GM18517 (cell line): Measurements from ENCODE around the gene ABCC6.
"Not testable (repeated sequence)": the region's sequence is repeated elsewhere in the genome, so short reads cannot be mapped to it uniquely, and the experiment has no call there.

Experiments
- ATAC-seq: cut with Tn5 transposase; IDR thresholded peaks from one replicate; pipeline ENCODE4 v1.9.1; 2021; ENCODE audit warnings: mild to moderate bottlenecking, moderate library complexity; ENCODE audit not compliant: unreplicated experiment

The ABCC6 gene

DNA sequence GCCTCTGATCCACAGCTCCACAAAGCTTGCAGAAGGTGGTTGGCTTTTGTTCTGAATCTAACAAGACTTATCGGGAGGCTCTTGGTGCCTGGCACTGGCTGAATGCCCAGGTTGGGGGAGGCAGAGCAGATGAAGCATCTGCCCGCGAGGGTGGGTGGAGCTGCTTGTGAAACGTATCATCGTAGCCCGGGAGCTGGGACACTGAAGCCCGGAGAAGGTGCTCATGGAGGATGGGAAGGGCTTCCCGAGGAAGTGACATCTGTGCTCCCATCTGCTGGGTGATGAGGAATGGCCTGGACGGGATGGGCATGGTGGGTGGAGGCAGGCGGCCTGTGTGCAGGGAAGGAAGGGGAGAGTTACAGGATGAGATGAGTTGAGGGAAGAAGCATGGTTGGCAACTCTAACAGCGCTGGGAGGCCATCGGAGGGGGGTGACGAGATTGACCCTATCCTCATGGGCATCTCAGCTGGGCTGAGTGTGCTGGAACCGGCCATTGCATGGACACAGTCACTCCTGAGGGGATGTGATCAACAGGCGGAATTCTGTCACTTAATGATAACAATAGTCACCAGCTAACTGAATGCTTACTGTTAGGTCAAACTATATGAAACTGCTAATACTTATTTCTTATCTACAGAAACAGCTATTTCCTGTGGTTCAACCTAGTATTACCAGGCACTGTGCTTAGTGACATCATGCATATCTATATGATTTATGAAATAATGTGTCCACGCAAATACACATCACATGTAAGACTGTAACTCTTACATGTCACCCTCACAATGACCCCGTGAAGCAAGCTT is 102.7 kb downstream of the ABCC6 start:
- no peak for ATAC-seq

DNA sequence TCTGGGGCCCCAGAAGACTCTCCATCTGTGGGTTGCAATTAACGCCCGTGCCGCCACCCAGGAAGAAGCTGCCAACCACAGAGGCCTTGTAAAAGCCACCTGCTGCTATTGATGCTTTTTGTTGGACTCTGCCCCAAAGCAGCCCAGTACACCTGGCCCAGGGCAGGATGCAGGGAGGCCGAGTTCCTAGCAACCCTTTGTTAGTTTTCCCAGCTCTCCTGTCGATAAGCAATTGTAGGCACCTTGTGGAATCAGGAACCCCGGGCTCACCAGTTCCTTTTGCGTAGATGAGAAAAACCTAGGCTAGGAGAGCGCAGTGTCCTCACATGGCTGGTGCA is 103.3 kb downstream of the ABCC6 start:
- ATAC-seq = no peak

DNA sequence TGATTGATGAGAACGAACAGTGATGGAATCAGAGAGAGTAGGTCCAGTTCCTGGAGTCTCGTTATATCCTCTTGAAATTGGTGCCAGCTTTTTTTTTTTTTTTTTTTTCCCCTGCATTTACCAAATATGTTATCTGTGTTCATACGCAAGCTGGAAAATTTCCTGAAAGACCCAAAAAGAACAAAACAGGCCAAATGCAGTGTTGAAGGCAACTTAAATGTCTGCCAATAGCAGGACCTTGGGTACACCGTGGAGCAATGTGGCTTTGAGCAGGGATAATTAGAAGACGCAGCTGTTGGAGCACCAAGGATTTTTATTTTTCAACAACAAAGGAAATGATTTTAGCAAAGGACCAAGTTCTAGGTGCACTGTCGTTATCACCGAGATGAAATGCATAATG is 105.0 kb downstream of the ABCC6 start:
- no peak for ATAC-seq

DNA sequence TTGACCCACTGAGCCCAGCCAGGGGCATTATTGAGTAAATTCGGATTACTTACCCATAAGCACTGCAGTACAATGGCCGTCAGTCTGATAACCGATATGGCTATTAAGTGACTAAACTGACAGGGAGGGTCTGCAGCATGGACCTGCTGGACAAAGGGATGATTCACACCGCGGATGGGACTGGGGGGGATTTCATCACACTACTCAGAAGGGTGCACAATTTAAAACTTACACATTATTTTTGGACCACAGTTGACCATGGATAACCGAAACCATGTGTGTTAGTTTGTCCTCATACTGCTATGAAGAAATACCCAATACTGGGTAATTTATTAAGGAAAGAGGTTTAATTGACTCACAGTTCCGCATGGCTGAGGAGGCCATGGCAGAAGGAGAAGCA is 106.5 kb downstream of the ABCC6 start:
- ATAC-seq = no peak

DNA sequence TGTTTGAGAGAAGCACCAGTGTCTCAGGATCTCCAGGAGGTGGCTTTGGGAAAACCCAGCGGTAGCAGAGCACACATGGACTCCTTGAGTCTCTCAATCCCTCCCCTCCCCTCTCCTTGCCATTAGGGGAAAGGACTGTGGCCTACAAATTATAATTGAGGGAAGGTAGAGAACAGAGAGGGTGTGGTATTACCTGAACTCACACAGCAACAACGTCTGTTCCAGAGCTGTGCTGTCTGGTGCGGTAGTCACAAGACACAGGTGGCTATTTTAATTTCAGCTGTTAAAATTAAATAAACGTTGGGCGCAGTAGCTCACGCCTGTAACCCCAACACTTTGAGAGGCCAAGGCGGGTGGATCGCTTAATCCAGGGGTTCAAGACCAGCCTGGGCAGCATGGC is 110.2 kb downstream of the ABCC6 start:
- no peak for ATAC-seq

DNA sequence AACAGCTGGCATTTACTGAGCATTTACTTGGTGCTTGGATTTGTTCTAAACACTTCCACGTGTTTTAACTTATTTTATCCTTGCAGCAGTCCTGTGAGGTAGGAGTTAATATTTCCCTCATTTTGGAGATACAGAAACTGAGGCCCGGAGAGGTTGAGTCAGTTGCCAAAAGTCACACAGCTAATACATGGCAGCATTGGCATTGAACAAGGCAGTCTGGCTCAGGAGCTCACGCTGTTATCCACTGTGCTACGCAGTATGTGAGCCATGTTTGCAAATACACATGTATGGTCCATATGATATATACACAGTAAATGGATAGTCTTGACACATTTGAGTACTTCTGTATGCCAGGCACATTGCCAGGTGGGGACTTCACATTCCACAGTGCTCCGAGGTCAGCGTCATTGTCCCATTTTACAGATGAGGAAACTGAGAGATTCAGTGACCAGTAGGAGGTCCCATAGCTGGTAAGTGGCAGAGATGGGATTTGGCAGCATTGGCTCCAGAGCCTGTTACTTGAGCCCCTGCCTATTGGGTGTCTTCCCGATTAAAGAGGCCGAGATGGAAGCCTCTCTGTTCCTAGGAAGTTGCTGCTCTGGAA is 110.7 kb downstream of the ABCC6 start:
- ATAC-seq = no peak

DNA sequence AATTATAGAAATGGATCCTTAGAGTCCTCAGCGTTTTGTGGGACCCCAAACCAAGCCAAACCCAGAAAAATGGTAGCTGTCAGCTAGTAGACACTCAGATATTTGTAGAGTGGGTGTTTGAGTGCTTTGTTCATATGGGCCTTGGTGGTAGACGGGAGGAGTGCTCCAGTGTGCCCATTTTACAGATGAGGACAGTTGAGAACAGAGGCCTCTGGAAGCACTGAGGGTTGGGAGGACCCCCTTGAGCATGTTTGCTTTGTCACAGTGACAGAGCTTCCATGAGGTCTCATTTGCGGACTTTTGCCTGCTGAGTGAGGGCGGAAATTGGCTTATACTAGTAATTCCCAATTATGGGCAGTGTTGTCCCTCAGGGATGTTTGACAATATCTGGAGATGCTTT is 111.7 kb downstream of the ABCC6 start:
- no peak for ATAC-seq

DNA sequence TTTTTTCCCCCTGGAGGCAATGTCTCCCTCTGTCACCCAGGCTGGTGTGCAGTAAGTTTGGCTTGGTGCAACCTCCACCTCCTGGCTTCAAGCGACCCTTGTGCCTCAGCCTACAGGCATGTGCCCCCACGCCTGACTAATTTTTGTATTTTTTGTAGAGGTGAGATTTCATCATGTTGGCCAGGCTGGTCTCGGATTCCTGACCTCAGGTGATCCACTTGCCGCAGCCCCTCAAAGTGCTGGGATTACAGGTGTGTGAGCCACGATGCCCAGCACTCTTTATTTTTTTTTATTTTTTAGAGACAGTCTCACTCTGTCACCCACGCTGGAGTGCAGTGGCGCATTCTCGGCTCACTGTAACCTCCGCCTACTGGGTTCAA is 113.2 kb downstream of the ABCC6 start:
- ATAC-seq = no peak

DNA sequence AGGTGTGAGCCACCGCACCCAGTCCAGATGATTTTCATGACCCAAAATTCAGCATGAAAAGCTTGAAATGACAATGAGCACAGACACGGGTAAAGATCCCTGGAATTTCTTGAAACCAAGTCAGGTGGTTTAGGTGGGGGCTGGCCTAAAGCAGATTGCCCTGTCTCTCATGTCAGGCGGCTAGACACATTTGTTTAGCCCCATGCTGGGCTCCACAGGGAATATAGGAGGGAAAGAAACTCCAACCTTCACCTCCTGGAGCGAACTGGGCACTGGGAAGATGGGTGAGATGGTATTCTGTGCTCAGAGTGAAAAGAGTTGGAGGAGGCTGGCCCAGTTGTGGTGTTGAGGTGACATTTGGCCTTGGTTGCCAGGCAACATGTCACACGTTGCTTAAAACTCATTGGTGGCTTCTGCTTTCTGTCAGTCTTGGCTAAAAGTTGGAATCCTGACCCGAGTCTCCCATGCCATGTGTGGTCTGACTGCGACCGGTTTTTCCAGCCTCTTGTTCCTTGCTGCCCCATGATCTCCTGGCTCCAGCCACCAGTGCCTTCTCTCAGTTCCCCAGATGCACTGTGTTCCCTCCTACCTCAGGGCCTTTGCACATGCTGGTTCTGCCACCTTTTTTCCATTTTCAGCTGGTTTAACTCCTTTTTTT is 113.7 kb downstream of the ABCC6 start:
- no peak for ATAC-seq

DNA sequence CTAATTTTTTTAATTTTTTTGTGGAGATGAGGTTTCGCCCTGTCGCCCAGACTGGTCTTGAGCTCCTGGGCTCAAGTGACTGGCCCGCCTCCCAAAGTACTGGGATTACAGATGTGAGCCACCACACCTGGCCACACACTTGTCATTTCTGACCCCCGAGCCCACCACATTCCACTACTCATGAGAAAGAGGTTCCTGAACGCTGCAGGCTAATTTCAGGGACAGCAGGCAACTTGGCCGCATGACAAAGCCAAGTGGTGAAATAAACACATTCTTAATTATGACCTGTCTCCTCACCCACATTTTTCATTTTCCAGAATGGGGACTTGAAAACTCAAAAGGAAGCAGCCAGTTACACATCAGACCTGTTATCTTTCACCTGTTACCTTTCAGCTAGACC is 114.5 kb downstream of the ABCC6 start:
- ATAC-seq = no peak

DNA sequence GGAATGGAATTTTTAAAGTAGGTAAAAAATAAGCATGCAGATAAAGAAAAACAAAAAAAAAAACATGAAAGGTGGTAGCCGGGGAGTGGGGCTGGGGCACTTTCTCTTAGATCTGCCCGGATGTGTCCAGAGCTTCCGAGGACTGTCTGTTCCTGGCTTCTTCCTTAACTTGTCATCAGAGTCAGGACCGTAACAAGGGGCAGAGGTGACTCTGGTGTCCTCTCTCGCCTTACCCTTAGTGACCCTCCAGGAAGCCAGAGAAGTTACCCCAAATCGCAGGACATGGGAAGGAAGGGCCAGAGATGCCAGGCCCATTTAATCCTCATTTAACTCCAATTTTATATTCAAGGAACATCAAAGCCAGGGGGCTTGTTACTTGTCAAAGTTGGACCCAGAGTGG is 115.5 kb downstream of the ABCC6 start:
- no peak for ATAC-seq

DNA sequence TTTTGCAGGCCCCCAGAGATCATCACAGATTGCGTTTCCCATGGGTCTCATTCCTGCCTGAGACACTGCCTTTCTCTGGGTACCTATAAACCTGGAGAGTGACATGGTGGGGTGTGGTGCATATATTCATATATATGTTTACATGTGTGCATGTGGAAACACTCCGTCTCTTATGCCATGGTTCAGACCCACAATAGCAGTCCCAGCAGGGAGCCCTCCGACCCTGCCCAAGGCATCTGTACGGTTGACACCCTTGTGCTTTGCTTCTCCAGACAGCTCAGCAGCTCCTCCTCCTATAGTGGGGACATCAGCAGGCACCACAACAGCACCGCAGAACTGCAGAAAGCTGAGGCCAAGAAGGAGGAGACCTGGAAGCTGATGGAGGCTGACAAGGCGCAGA is 116.8 kb downstream of the ABCC6 start:
- ATAC-seq = no peak

DNA sequence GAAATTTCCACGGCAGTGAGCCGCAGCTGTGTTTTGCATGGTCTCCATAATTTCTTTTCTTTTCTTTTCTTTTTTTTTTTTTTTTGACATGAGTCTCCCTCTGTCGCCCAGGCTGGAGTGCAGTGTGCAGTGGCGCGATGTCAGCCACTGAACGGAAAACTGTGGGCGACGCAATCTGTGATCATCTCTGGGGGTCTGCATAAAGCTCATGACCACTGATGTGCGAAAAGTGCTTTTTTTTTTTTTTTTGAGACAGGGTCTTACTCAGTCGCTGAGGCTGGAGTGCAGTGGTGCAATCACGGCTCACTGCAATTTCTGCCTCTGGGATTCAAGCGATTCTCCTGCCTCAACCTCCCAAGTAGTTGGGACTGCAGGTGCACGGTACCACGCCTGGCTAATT is 117.6 kb downstream of the ABCC6 start:
- ATAC-seq = no peak

DNA sequence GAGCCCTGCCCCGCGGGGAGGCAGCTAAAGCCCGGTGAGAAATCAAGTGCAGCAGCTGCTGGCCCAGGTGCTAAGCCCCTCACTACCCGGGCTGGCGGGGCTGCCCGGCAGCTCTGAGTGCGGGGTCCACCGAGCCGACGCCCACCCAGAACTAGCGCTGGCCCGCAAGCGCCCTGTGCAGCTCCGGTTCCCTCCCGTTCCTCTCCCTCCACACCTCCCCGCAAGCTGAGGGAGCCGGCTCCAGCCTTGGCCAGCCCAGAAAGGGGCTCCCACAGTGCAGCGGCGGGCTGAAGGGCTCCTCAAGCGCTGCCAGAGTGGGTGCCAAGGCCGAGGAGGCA is 118.5 kb downstream of the ABCC6 start:
- not testable (repeated sequence) for ATAC-seq

DNA sequence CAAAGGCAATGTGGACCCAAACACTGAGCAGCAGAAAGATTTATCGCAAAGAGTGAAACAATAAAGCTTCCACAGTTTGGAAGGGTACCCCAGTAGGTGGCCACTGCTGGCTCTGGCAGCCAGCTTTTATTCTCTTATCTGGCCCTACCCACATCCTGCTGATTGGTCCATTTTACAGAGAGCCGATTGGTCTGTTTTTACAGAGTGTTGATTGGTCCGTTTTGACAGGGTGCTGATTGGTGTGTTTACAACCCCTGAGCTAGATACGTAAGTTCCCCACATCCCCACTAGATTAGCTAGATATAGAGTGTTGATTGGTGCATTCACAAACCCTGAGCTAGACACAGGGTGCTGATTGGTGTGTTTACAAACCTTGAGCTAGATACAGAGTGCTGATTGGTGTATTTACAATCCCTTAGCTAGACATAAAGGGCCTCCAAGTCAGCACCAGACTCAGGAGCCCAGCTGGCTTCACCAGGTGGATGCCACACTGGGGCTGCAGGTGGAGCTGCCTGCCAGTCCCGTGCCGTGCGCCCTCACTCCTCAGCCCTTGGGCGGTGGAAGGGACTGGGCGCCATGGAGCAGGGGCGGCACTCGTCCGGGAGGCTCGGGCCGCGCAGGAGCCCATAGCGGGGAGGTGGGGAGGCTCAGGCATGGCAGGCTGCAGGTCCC is 119.0 kb downstream of the ABCC6 start:
- not testable (repeated sequence) for ATAC-seq

DNA sequence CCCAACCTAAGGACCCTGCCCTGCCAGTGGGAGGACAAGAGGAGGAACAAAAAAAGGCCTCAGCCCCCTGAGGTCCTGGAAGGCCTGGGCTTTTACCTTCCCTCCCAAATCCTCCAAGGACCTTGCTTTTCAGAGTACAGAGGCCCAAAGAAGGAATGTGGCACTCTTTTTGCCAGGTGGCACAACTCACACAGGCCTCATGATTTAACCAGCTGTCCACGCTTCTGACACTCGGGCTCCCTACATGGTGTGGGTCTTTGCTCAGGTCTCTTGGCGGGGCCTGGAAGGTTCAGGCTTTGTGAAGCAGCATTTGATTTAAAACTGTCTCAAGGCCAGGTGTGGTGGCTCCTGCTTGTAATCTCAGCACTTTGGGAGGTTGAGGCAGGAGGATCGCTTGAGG is 120.6 kb downstream of the ABCC6 start:
- ATAC-seq = no peak

DNA sequence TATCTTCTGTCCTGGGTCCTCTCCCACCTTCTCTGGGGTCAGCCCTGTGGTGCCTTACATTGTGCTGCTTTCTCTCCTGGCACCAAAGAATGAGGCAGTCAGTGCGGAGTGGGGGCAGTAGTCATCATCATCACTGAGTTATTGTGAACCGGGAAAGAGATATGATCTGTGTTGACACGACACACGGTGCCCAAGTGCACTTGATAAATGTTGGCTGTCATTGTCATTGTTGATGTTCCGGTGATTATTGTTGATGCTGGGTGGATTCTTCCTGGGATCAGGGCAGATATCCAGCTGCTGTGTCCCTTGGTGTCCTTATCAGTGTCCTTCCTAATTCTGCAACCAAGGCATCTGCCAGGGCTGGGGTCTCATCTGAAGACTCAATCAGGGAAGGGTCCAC is 121.7 kb downstream of the ABCC6 start:
- no peak for ATAC-seq

DNA sequence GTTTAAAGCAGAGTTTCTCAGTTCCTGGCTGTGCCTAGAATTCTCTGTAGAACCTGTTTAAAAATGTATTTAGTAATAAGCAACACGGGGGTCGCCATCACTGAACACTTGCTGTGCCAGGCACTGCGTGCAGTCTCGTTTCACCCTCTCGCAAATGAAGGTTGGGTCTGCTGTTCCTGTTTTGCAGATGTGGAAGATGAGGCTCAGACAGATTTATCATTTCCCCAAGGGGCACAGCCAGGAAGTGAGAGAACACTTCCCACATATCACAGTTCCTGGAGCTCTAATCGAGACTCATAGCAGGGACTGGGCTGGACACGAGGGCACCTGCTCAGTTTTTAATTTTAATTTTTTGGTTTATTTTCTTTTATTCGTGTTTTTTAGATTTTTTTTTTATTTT is 122.7 kb downstream of the ABCC6 start:
- no peak for ATAC-seq

DNA sequence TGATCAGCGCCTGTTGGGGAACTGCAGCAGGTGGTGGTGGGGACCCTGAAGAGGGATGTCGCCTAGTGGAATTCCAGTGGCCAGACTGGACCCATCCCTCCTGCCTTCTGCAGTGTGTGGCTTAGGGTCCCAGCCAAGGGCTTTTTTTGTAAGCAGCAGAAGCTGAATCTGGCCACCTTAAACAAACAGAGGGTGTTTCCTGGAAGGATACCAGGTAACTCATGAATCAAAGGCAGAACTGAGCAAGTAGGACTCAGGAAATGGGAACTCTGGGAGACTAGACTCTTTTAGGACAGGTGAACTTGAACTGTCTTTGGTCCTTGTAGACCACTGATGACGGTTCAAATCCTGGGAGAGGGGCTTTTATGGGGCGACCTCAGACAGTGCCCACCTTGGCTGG is 124.0 kb downstream of the ABCC6 start:
- no peak for ATAC-seq
